DND-41 (cell line): ENCODE results near the gene ITGA8.

Experiments
- ATAC-seq: fragments of 200-7000 bp; cut with Tn5 transposase; 3 replicates; pipeline ENCODE4 v1.9.1; 2021; ENCODE audit warnings: low read depth; ENCODE audit not compliant: insufficient read depth
- DNase-seq: peaks from one replicate; pipeline ENCODE4 v3.0.0-alpha.2; 2020
- H2AFZ ChIP-seq: 2 replicates; pipeline ENCODE4 v1.6.0; 2012; ENCODE audit warnings: low read depth, low read length
- H3K27ac ChIP-seq: 2 replicates; pipeline ENCODE4 v1.5.1; 2012; ENCODE audit warnings: low read length, inconsistent platforms
- H3K27me3 ChIP-seq: fragments of 200-600 bp; sonication (generic); 2 replicates; pipeline ENCODE4 v1.6.0; 2012; ENCODE audit warnings: low read length, mild to moderate bottlenecking, inconsistent platforms; ENCODE audit not compliant: insufficient read depth, poor library complexity
- H3K36me3 ChIP-seq: 2 replicates; pipeline ENCODE4 v1.5.1; 2012; ENCODE audit warnings: low read length, inconsistent platforms; ENCODE audit not compliant: insufficient read depth
- H3K4me1 ChIP-seq: 2 replicates; pipeline ENCODE4 v1.5.1; 2012; ENCODE audit warnings: mild to moderate bottlenecking, low read length; ENCODE audit not compliant: insufficient read depth
- H3K4me2 ChIP-seq: 2 replicates; pipeline ENCODE4 v1.6.0; 2012; ENCODE audit warnings: mild to moderate bottlenecking, moderate library complexity, low read length, inconsistent platforms; ENCODE audit not compliant: insufficient read depth
- H3K4me3 ChIP-seq, 2 experiments: fragments of 200-600 bp in 1 of 2; shearing (Covaris generic) in 1 of 2; 2 replicates each; pipeline ENCODE4 v1.5.1; 2012 to 2016; ENCODE audit warnings: inconsistent platforms in 2 of 2, low read length in 2 of 2, mild to moderate bottlenecking in 2 of 2, low read depth in 1 of 2, moderate library complexity in 1 of 2
- H3K79me2 ChIP-seq: 2 replicates; pipeline ENCODE4 v1.6.0; 2012; ENCODE audit warnings: low read length, inconsistent platforms; ENCODE audit not compliant: insufficient read depth
- H3K9ac ChIP-seq: 2 replicates; pipeline ENCODE4 v1.6.0; 2012; ENCODE audit warnings: low read depth, mild to moderate bottlenecking, inconsistent platforms, low read length, moderate library complexity
- H3K9me3 ChIP-seq: 2 replicates; pipeline ENCODE4 v1.5.1; 2012; ENCODE audit warnings: low read length, moderate library complexity, mild to moderate bottlenecking, inconsistent platforms; ENCODE audit not compliant: insufficient read depth, severe bottlenecking
- H4K20me1 ChIP-seq: 2 replicates; pipeline ENCODE4 v1.6.0; 2012; ENCODE audit warnings: low read length; ENCODE audit not compliant: insufficient read depth
- EZH2 ChIP-seq: IDR thresholded peaks from 3 replicates; pipeline ENCODE4 v1.6.1; 2012; ENCODE audit warnings: borderline replicate concordance, low read depth, mild to moderate bottlenecking, moderate library complexity, low read length, inconsistent platforms; ENCODE audit not compliant: severe bottlenecking
- TF ChIP-seq, protein P1 (sequence below): IDR thresholded peaks from 2 replicates; pipeline ENCODE4 v1.5.1; 2012; ENCODE audit warnings: borderline replicate concordance, low read length, moderate library complexity, mild to moderate bottlenecking; ENCODE audit not compliant: poor library complexity, severe bottlenecking; ENCODE audit errors: extremely low read depth

Gene ITGA8

DNA sequence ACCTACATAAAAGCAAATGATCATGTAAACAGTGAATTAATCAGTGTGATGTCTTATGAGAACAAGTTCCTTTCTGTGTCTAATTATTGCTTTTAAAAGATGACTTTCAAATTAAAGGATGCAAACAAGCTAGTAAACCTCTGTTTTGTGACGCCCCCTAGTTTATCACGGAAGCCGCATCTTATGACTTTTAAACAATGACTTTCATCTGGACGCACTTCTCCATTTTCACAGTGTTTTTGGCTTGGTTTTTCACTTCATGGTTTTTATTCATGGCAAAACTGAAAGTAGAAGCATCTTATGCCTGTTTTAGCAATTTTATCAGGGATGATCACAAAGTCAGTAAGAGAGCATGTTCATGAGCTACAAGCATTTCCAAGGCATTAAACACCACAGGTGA is 35.0 kb downstream of the ITGA8 start:
- Histone ChIP-seq H2AFZ (no peak overlapping the region), H3K27me3 (peaks cover 2% of the 10 kb centered on the region), H3K9ac (no peak overlapping the region), H3K9me3 (no peaks in the 10 kb centered on the region), H3K4me3 (no peak overlapping the region), H3K4me2 (no peak overlapping the region), H3K27ac (no peak overlapping the region), H3K4me1 (no peaks in the 10 kb centered on the region), H3K36me3 (no peaks in the 10 kb centered on the region), H4K20me1 (no peaks in the 10 kb centered on the region), H3K79me2 (no peaks in the 10 kb centered on the region)
- TF ChIP-seq EZH2: no peak
- TF ChIP-seq, protein P1, sequence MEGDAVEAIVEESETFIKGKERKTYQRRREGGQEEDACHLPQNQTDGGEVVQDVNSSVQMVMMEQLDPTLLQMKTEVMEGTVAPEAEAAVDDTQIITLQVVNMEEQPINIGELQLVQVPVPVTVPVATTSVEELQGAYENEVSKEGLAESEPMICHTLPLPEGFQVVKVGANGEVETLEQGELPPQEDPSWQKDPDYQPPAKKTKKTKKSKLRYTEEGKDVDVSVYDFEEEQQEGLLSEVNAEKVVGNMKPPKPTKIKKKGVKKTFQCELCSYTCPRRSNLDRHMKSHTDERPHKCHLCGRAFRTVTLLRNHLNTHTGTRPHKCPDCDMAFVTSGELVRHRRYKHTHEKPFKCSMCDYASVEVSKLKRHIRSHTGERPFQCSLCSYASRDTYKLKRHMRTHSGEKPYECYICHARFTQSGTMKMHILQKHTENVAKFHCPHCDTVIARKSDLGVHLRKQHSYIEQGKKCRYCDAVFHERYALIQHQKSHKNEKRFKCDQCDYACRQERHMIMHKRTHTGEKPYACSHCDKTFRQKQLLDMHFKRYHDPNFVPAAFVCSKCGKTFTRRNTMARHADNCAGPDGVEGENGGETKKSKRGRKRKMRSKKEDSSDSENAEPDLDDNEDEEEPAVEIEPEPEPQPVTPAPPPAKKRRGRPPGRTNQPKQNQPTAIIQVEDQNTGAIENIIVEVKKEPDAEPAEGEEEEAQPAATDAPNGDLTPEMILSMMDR: no peak
- no peak for DNase-seq
- ATAC-seq: no peak

DNA sequence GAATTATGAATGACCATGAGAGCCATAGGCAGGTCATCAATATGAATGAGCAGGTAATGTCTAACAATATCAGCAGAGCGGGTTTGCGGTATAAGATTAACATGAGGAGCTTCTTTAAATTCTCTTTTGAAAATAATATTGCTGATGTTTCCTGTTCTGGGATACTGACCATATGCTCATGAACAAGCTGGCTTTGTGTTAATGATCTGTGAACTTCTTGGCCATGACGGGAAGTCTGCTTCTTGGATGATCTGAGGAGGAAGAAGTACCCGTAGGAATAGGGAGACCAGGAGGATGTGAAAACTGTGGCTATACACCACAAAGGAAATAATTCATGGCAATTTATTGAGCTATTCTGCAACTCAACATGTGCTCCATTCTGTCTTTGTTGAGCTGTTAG is 38.6 kb downstream of the ITGA8 start:
- H3K36me3 ChIP-seq: no peaks in the 10 kb centered on the region
- no peak overlapping the region for H3K9ac ChIP-seq
- ATAC-seq (no peak), DNase-seq (no peak)
- H3K27me3 ChIP-seq: no peaks in the 10 kb centered on the region
- H4K20me1 ChIP-seq: no peaks in the 10 kb centered on the region
- H3K79me2 ChIP-seq: no peaks in the 10 kb centered on the region
- no peak overlapping the region for H3K4me3 ChIP-seq
- TF ChIP-seq EZH2: no peak
- TF ChIP-seq, protein P1: no peak
- H2AFZ ChIP-seq: no peak overlapping the region
- H3K27ac ChIP-seq: no peak overlapping the region
- H3K9me3 ChIP-seq: no peaks in the 10 kb centered on the region
- H3K4me1 ChIP-seq: no peaks in the 10 kb centered on the region
- H3K4me2 ChIP-seq: no peak overlapping the region

DNA sequence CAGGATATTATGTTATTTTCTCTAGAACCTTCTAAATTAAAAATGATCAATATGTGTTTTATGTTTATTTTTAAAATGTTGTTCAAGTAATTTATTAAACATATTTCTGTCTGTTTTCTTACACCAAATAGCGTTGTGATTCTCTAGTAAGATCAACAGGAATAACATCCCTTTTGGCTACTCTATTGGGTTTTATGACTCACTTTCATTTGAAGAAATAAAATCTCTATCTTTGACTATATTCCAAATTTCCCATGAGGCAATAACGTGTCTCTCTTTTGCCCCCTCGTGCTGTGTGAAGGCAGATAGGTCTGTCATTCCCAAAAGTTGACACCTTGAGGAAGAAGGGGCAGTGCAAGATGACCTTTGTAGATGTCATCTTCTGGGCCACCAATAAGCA is 40.9 kb downstream of the ITGA8 start:
- Histone ChIP-seq H3K4me2 (no peak overlapping the region), H3K36me3 (no peaks in the 10 kb centered on the region), H3K79me2 (no peaks in the 10 kb centered on the region), H4K20me1 (no peaks in the 10 kb centered on the region), H3K27ac (no peak overlapping the region), H3K9ac (no peak overlapping the region), H3K27me3 (no peaks in the 10 kb centered on the region), H2AFZ (no peak overlapping the region), H3K4me1 (no peaks in the 10 kb centered on the region), H3K9me3 (no peaks in the 10 kb centered on the region), H3K4me3 (no peak overlapping the region)
- TF ChIP-seq, protein P1: no peak
- no peak for TF ChIP-seq EZH2
- ATAC-seq (no peak), DNase-seq (no peak)

DNA sequence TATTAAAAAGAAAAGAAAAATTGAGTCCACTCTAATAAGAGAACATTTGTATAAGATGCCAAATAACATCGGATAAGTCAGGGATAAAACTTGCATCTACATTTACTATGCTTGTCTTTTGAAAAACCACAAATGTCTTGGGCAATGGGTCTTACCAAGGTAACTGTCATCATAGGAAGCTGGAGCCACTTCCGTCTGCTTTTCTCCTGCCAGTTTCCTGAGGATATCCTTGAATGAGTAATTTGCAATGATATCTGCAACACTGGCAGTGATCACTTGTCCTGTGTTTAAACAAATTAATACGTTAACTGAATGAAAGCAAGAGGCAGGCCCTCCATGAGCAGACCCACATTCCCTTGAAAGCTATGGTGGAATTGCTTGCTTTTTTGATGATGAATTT is 47.3 kb downstream of the ITGA8 start:
- Histone ChIP-seq H3K4me3 (no peak overlapping the region), H4K20me1 (no peaks in the 10 kb centered on the region), H3K27me3 (no peaks in the 10 kb centered on the region), H3K79me2 (no peaks in the 10 kb centered on the region), H3K36me3 (no peaks in the 10 kb centered on the region), H2AFZ (no peak overlapping the region), H3K9ac (no peak overlapping the region), H3K4me1 (no peaks in the 10 kb centered on the region), H3K9me3 (no peaks in the 10 kb centered on the region), H3K27ac (no peak overlapping the region), H3K4me2 (no peak overlapping the region)
- TF ChIP-seq, protein P1: no peak
- no peak for TF ChIP-seq EZH2
- no peak for ATAC-seq
- no peak for DNase-seq
